GM19452 (cell line): ENCODE measurements around the gene MUS81.
"Not testable (repeated sequence)": the region's sequence is repeated elsewhere in the genome, so short reads cannot be mapped to it uniquely, and the experiment has no call there.

Experiments used
- ATAC-seq: cut with Tn5 transposase; IDR thresholded peaks from one replicate; pipeline ENCODE4 v1.9.1; 2021; ENCODE audit not compliant: unreplicated experiment

Gene MUS81

GRCh38 chr11:65844231-65844872 is 15.9 kb upstream of the MUS81 start:
- no peak for ATAC-seq

DNA sequence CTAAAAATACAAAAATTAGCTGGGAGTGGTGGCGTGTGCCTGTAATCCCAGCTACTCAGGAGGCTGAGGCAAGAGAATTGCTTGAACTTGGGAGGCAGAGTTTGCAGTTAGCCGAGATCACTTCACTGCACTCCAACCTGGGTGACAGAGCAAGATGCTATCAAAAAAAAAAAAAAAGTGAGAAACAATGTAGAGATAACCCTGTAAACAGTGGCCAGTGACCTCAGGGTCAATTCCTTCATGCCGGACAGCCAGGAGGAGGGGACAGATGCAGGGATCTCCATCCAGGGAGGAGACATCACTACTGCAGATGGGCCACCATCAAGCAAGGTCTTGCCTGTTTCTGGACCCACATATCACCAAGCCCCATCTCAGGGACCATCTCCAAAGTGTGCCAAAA is 12.5 kb upstream of the MUS81 start:
- no peak for ATAC-seq

GRCh38 chr11:65848693-65849092 is 11.5 kb upstream of the MUS81 start:
- ATAC-seq = not testable (repeated sequence)

GRCh38 chr11:65849366-65849765 is 10.9 kb upstream of the MUS81 start:
- ATAC-seq = no peak

DNA sequence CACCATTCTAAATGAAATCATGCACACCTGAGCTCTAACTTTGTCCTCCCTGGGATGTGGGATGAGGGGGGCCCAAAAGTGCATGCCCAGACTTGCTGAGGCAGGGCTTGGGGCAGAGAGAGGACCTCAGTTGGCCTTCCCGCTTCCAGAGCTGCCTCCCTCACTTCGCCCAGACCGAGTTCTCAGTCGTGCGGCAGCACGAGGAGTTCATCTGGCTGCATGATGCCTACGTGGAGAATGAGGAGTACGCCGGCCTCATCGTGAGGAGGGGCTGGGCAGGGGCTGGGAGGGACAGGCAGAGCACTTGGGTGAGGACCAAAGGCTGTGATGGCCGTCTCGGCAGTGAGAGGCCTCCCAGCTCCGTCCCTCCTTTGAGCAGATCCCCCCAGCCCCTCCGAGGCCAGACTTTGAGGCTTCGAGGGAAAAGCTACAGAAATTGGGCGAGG is 10.4 kb upstream of the MUS81 start:
- no peak for ATAC-seq

- no peak for ATAC-seq
Measured at GRCh38 chr11:65850217-65851082, 9.8 kb upstream of the MUS81 start.

DNA sequence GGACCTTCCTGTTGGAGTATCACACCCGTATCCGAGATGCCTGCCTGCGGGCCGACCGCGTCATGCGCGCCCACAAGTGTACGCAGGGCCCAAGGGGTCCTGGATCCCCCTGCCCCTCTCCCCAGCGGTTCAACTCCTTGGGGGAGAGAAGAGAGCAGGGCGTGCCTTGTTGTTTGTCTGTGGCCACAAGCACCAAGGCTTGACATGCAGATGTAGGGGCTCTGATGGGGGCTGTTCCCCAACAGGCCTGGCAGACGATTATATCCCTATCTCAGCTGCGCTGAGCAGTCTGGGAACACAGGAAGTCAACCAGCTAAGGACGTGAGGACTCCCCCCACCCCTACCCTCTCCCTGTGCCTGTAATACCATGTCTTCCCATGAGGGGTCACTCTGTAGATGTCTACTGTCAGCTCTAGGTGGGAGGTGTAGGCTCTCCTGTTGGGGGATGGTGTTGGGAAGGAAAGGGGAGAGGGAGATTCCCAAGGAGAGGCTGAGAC is 9.1 kb upstream of the MUS81 start:
- ATAC-seq = no peak

DNA sequence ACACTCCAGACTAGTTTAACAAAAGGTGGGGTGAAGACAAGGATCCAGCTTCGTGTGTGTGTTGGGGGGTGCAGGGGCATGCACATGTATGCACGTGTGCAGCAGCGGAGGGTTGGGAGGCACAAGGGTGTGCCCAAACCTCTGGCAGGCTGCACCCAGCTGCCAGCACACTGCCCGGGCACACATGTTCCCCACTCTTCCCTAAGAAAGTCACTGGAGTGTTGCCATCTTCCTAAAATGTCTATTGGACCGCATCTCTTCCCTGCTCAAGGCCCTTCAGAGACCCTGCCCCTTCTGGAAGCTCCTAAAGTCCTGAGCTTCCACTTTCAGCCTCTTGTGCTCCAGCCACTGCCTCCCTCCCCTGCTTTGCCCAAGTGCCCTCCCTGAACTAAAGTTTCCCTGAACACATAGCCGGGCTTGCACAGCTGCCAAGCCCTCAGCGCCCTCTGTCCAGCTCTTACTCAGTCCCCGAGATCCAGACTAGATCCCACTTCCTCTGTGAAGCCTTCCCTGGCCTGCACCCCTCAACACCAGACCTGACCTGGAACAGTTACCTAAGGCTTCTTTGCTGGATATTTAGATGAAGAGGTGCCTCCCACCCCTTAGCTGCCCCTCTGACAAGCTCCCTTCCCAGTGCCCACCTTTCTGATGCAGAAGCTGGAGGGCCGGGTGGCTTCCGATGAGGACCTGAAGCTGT is 8.3 kb upstream of the MUS81 start:
- ATAC-seq = no peak

DNA sequence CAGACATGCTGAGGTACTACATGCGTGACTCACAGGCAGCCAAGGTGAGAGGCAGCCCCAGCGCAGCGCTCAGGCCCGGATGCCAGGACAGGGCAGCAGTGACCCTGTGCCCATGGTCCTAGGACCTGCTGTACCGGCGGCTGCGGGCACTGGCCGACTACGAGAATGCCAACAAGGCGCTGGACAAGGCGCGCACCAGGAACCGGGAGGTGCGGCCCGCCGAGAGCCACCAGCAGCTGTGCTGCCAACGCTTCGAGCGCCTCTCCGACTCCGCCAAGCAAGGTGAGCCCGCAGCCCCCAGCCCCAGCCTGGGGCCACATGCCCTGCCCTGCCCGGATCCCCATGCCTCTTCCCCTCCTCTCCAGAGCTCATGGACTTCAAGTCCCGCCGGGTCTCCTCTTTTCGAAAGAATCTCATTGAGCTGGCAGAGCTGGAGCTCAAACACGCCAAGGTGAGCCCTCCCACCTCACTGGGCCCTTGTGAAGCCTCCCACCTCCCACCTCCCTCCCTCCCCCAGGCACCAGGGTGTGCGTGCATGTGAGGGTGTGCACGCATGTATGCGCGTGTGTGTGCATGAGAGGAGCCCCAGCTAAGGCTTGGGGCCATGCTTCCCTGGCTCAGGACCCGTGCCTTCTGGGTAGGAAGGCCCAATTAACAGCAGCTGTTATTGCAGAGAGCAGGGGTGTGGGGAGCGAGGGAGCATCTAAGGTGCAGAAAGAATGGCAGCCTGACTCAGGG is 7.6 kb upstream of the MUS81 start:
- ATAC-seq = no peak

DNA sequence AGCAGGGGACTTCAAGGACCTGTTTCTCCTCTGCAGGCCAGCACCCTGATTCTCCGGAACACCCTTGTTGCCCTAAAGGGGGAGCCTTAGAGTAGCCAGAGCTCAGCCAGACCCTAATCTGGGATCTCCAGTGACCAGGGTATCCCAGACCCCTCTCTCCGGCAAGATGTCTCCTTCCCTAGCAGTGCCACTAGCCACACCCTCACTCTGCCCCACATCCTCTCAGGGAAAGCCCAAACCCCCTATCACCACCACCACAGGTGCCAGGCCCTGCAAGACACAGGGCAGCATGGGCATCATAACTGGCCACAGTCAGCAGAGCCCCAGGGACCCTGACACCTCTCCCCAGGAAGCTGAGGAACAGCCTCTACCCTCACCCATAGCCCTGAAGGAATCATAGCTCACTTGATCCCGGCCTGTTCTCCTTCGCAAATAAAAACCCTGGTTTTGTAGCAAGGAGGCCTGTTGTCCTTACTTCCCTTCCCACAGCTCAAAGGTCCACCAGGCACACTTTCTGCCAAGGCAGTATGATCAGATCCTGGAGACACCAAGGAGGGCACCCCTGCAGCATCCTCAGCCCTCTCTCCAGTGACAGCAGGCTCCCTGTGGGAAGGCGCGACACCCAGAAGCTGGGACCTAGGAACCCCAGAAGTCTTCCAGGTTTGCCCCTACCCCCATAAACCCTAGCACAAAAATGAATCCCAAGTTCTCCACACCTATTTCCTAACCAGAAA is 6.8 kb upstream of the MUS81 start:
- no peak for ATAC-seq

- ATAC-seq = no peak
Measured at GRCh38 chr11:65854161-65854592, 6.1 kb upstream of the MUS81 start.

DNA sequence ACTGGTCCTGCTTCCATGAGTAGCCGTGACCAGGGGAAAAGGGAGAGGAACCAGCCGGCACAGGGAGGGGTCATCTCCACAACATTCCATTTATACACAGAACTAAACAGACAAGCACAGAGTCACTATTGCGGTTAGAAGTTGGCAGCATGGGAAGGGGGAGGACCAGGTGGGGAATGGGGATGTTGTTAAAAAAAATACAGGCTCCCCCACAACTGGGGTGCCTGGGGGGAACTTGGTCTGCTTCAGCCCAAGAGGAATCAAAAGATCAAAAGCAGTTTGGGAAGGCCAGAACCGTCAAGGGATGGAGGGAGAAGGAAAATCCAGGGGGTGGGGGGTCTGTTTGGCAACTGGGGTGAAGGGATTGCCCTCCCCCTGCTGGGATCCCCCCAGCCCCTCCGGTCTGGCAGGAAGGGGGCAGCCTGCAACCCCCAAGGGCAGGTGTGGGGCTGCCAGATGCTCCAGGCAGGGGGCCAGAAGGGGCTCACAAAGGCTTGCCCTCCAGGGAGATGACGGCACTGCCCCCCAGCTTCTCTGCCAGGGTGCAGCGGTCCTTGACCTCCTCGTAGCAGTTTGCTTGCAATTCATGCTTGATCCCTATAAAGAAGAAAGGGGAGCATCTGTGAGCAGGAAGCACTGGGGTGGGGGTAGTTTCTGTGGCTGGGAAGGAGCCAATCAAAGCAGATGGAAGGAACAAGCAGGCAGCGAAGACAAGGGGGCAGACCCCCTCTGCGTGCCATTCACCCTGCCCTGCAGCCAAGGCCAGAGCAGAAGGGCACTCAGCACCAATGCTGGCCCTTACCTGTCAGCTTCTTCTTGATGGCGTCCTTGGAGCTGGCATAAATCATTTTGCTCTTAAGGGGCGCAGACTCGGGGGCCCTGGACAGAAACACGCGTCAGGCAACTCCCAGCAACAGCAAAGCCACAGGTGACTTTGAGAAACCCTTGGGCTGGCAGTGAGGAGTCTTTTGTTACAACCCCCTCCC is 5.1 kb upstream of the MUS81 start:
- ATAC-seq = no peak

DNA sequence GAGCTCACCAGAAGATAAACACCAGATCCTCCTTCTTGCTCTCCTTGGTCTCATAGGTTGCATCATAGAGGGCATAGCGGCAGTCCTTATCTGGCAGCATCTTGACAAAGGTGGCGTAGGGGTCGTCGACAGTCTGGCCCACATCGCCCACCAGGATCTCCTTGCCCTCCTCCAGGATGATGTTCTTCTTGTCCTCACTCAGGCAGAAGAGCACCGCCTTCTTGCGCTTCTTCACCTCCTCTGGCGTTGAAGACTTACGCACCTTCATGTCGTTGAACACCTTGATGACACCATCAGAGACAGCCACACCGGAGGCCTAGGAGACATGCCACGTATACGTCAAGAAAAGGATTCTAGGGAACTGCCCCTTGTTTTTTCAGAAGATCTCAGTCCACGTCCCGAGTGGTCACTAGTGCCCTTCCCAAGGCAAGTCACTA is 4.3 kb upstream of the MUS81 start:
- ATAC-seq = no peak

DNA sequence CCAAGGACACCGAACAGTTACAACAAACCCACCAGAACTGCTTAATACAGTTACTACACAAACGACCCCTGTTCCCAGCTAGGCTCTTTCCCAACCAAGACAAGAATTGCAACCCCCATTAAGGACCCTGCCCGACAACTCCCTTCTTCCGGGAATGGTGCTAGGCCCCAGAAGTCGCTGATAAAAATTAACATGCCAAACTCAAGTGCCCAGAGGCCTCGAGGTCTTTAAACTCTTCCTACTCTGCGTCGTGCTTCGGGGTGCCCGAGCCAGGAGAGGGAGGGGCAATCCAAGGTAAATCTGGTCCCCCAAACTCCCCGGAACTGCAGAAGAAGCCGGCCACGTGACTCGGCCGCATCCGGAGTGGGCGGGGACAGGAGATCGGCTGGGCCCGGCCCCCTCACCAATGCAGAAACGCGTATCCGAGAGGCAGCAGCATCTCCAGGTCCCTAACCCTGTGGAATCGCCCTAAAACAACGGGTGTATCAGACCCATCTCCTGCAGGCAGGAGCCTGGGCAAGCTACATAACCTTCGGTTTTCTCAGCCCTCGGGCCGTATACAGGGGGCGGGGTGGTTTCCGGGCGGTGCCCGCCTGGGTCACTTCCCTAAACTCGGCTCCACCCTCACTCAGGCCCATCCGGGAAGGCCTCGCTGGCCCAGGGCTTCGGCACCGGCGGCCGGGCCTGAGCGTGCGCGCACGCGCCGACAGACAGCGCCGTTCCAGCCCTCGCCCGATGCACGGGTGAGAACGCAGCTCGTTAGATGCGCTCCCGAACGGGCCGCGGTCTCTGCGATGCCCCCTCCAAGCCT is 3.3 kb upstream of the MUS81 start:
- peak; percentile 27 for ATAC-seq

- peak; percentile 0 for ATAC-seq
Measured at GRCh38 chr11:65857500-65857852, 2.8 kb upstream of the MUS81 start.

- peak; percentile 47 for ATAC-seq
Measured at GRCh38 chr11:65857853-65858680, 2.2 kb upstream of the MUS81 start, which contains the start of gene CFL1. TSS of gene CFL1 (minus strand) at chr11:65858180. CDS start at chr11:65858099, 81 bp downstream.

DNA sequence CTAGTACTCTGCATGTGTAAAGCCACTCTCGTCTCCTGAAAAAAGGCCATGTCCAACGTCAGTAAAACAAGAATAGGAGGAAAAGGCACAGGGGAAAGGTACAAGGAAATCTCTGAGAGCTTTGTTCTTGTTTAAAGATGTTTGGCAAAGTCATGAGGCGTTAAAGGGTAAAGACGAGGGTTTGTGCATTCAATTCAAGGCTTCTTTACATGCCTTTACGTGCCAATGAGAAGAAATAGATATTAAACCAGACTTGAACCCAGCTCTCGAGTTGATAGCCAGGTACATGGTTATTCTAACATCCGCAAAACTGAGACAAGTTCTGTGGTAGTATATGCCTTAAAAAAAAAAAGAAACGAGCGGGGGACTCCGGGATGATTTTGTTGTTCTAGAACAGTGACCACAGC is 1.5 kb upstream of the MUS81 start:
- ATAC-seq = no peak
